Activated naive CD4-positive, alpha-beta T cell treated with Interleukin-2 at 50 U/mL for 16 hours (primary cell): ENCODE measurements around the gene DUS3L.
"Not testable (repeated sequence)": the region's sequence is repeated elsewhere in the genome, so short reads cannot be mapped to it uniquely, and the experiment has no call there.

Experiments used
- DNase-seq: peaks from one replicate; pipeline ENCODE4 v3.0.0-alpha.2; 2020

Gene DUS3L

DNA sequence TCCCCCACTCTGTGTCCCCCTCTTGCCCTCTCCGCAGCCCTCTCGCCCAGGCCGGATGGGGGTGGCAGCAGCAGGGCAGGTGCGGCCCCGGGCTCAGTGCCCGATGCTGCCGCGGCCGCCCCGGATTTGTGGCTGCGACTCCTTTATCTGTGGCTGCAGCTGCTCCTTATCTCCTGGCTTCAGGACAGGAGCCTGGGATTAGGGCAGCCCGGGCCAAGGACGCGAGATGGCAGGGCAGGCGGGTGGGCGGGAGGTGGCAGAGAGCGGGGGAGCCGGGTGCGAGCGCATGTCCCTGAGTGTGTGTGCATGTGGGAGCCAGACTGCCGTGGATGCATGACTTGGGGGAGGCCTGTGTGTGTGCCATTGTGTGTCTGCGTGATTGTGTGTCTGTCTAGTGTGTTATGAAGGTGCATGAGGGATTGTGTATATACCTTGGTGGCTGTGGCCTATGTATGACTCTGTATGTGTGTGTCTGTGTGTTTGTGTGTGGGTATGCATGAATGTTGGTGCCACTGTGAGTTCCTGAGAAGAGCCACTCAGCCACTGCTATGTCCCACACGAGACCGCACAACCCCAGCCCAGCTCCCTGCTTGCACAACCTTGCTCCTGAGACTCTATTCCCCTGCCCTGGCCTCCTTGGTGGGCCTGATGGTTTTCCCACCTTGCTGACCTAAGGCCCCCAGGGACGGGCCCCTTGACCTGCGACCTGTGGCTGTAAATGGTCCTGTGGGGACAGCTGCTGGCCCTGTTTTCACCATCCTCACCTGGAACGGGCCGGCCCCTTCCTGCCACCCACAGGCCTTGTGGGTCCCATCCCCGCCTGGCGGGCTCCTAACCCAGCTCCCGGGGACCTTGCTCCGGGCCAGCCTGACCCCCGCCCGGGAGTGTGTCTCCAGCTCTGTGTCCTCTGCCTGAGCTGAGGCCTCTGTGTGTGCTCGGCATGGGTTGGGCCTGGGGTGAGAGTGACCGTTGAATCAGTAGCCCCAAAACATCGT lies 8.6 kb upstream of the DUS3L start:
- no peak for DNase-seq

GRCh38 chr19:5798244-5798643 lies 7.3 kb upstream of the DUS3L start:
- DNase-seq = no peak

GRCh38 chr19:5795382-5795919 lies 4.5 kb upstream of the DUS3L start:
- DNase-seq = no peak

- DNase-seq = no peak
These were observed 2.2 kb upstream of the DUS3L start for GRCh38 chr19:5793188-5793587.

DNA sequence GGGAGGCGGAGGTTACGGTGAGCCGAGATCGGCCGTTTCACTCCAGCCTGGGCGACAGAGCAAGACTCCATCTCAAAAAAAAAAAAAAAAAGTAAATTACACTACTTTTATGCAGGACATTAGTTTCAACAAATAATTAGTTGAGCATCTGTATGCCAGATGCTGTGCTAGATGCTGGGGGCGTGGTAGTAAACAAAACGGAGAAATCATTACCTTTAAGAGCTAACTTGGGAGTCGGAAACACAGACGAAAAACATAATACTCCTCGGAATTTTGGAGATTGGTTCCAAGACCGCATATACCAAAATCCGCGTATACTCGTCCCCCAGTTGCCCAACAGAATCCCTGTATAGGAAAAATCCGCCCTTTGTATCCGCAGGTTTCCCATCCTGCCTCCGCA lies 1.3 kb upstream of the DUS3L start:
- no peak for DNase-seq

DNA sequence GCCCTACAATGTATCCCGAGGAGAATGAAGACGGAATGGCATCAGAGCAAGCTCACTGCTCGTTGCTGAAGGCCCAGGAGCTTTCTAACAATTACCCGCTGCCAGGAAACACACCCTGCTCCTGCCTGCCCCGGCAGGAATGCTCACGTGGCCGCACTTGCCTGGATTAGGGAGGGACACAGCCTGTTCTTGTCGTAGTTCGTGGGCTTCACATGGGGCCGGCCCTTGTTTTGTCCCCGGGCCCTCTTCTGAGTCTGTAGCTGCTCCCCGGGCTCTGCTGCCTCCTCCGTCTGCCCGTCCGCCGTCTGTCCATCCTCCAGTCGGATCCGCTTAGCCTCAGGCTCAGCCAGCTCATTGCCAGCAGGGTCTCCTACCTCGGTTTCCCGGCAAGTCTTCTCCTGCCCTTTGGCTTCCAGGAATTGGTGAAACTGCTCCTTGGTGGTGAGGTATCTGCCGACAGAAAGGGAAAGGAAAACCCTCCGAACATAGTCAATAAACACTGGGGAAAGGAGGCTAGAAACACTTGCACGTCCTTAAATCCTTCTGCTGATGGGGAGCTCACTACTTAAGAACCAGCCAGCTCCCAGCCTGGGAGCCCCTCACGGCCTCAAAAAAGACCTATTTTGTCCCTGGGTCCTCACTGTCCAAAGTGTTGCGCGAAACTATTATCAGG lies 941 bp downstream of the DUS3L start:
- DNase-seq = no peak

DNA sequence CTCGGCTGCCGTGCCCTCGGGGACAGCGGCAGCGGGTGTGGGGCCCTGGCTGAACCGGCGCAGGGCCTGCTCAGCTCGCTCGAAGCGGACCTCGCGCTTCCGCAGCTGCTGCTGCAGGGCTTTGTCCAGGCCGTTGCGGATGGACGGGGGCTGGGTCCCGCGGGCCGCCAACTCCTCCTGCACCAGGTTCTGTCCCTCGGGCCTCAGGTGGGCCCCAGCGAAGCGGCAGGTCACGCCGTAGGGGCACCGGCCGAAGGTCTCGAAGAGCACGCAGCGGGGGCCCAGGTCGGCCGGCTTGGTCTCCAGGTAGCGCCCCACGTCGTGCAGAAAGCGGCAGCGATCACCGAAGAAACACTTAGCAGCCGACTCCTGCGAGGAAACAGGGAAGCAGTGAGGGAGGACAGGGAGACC lies 1.6 kb downstream of the DUS3L start:
- no peak for DNase-seq

DNA sequence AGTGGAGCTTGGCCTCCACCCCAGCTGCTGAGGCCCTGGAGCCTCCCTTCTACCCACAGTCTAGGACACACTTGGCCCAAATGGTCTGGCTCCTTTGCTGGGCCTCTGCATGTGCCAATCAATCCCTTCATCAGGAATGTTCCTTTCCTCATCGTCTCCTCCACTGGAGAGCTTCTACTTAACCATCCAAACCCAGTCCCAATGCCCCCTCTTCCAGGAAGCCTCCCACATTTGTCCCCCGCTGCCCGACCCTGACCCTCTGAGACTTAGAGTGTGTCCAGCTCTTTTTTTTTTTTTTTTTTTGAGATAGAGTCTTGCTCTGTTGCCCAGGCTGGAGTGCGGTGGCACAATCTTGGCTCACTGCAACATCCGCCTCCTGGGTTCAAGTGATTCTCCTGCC lies 2.5 kb downstream of the DUS3L start:
- DNase-seq = no peak

- no peak for DNase-seq
These were observed 3.4 kb downstream of the DUS3L start for GRCh38 chr19:5787409-5788182.

DNA sequence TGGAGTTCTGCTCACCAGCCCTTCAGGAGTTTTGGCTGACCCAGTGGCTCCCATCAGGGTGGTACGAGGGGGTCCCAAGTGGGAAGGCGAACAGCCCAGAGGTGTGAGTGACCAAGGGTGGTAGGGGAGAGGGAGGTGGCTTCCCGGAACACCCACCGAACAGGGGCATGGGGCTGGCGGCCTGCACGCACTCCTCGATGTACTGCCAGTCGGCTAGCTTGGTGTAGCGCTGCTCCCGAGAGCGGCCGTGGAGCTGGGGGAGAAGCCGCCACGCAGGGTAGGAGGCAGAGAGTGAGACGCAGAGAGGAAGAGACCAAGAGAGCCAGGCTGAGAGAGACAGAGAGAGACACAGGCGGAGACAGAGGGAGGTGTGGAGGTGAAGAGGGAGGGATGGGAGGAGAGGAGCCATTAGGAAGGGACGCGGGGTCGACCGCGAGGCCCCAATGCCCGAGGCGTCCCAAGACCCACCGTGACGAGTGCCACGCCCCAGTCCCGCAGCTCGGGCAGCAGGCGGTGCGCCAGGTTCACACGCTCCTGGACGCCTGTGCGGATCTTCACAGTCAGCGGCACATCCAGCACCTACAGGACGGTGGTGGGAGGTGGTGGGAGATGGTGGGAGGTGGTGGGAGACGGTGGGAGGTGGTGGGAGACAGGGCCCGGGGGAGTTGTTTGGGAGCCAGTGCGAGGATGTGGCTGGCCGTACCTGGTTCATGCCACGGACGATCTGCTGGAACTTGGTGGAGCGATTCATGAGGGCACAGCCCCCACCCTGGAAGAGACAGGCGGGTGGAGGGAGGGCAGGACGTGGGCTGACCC lies 4.2 kb downstream of the DUS3L start:
- DNase-seq = no peak

GRCh38 chr19:5785423-5785822 lies 5.5 kb downstream of the DUS3L start:
- DNase-seq = no peak

DNA sequence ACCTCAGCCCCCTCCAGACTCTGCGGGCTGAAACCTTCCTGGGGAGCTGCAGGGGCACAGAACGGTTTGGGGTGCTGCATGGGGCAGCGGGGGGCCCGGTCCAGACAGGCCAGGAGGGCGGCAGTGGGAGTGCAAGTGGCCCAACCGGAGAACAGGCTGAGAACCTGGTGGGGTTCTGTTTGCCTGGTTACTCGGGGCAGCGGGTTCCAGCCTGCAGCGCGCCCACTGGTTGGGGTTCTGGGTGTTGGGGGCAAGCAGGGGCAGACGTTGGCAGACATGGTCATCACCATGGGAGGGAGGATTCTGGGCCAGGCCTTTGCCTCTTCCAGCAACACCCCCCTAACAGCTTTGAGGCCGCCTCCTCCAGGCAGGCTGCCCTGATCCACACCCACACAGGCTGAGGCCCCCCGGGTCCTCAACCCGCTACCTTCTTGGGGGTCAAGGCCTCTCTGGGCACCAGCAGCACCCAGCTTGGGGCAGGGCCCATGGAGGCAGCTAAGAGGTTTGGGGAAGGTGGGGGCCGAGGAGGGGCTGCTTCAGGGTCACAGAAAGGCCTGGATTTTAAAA lies 6.3 kb downstream of the DUS3L start, which contains the start of gene PRR22:
PRR22 (minus strand) TSS at position 166 of the 567 bp plus-strand sequence; CDS start at position 80, 86 bp downstream.
- DNase-seq = no peak

DNA sequence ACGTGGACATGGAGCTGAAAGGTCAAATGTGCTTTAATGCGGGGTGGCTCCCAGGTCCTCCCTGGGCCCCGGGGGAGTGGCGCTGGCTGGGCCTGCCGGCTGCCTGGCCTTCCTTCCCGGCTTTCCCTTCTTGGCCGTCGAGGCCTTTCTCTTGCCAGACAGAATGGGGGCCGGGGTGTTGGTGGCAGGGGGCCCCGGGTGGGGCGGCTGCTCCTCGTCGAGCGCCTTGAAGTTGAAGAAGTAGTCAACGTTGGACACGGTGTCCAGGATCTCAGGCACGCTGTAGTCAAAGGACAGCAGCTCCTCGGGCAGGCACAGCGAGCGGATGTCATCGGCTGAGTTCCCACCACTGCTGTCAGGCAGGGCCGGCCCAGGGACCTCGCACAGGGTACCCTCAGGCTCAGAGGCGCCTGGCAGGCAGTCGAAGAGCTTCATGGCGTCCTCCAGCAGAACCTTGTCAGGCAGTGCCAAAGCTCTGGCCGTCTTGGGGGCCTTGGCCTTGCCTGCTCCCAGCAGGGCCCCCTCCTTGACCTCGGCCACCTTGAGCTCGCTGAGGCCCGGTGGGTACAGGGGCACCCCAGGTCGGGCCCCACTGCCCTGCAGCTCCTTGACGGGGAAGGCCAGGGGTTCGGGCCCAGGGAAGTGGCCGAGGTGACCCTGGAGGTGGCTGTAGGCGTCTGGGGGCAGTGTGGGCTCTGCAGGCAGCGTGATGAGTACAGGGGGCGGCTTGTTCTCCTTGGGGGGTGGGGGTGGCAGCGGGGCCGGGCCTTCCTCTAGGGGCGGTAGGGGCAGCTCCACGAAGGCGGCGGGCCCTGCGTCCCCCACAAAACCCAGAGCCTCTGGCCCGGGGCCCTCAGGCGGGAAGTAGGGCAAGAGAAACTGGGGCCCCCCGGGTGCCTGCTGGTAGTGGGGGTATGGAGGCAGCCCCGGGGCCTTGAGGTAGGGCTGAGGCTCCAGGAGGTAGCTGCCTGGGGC lies 7.7 kb downstream of the DUS3L start:
- DNase-seq = no peak

GRCh38 chr19:5782322-5782721 lies 8.6 kb downstream of the DUS3L start:
- no peak for DNase-seq

GRCh38 chr19:5780916-5781315 lies 10.0 kb downstream of the DUS3L start:
- not testable (repeated sequence) for DNase-seq

- no peak for DNase-seq
These were observed 12.6 kb downstream of the DUS3L start for GRCh38 chr19:5778402-5778801.

GRCh38 chr19:5775668-5776309 lies 15.2 kb downstream of the DUS3L start:
- no peak for DNase-seq

DNA sequence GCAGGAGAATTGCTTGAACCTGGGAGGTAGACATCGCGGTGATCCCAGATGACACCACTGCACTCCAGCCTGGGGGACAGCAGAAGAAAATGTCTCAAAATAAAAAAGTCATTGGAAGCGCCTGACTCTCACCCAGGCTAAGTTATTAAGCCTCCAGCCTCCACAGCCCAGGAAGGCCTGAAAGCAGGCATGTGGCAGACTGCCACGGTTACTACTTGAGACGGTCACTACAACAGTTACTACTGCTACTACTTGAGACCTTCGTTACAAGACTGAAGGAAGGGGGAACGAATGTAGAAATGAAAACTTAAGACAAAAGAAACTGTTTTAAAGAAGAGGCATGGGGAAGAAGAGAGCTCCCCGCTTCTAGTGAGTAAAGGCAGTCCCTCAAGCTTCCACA lies 16.0 kb downstream of the DUS3L start:
- DNase-seq = no peak

- no peak for DNase-seq
These were observed 17.7 kb downstream of the DUS3L start for GRCh38 chr19:5773276-5773675.

GRCh38 chr19:5772416-5772815 lies 18.5 kb downstream of the DUS3L start:
- no peak for DNase-seq
